ENCODE results near the gene PCBD2. TPM values are rescaled to one million over a fixed set of nuclear protein-coding genes. Genes with fewer than 3 reads are reported as not detected.

PCBD2 gene
- polyA plus RNA-seq, 3 donors, result 9.0 to 12.6 (median 9.0) TPM

GRCh38 chr5:134873494-134873893 lies 31.4 kb upstream of the PCBD2 start:
- Histone ChIP-seq H3K79me2 (ENCODE audit: insufficient read depth, low read length) (peaks cover 37% of the 10 kb centered on the region), H2AFZ (ENCODE audit: insufficient read depth, low read depth, low read length, poor library complexity, severe bottlenecking) (peak overlapping the region; percentile 99), H3K4me1 (ENCODE audit: control insufficient read depth in 1 of 2, insufficient read depth in 2 of 2, low read length in 2 of 2) (peaks cover 13 to 20% of the 10 kb centered on the region in 2 donors), H3K36me3 (replicated peaks in 1 of 2; ENCODE audit: control insufficient read depth in 1 of 2, insufficient read depth in 2 of 2, low read length in 2 of 2) (peaks cover 0 to 3% of the 10 kb centered on the region in 2 donors), H4K20me1 (ENCODE audit: insufficient read depth, low read length) (peaks cover 9% of the 10 kb centered on the region), H3K4me3 (replicated peaks in 1 of 3; ENCODE audit: low read depth in 2 of 3, low read length in 3 of 3) (peak overlapping the region in 2 of 3 experiments; percentile 60 to 77), H3K27ac (ENCODE audit: low read depth in 1 of 2, low read length in 2 of 2) (peak overlapping the region; percentile 81 to 82), H3K9me3 (replicated peaks in 1 of 2; ENCODE audit: control insufficient read depth in 1 of 2, insufficient read depth in 1 of 2, low read length in 2 of 2) (no peaks in the 10 kb centered on the region), H3K9ac (ENCODE audit: insufficient read depth, low read length, poor library complexity, severe bottlenecking) (peak overlapping the region; percentile 89), H3K4me2 (replicated peaks; ENCODE audit: extremely low read depth, low read length, poor library complexity, severe bottlenecking) (peak overlapping the region; percentile 85), H3K27me3 (ENCODE audit: control insufficient read depth in 2 of 2, insufficient read depth in 2 of 2, low read length in 2 of 2) (no peaks in the 10 kb centered on the region)
- 100% methylated on average over 3 of the region's 6 CpGs for WGBS (ENCODE audit: insufficient coverage)
- intact Hi-C loops (cut with micrococcal nuclease), result loop anchor here in 1 of 2 donors (5.0 kb wide), 1 partner anchor 136 kb away; the partner anchor contains the start of gene CAMLG
- Mint-ChIP-seq H3K27ac (peak overlapping the region in 4 of 7 donors; percentile 71 to 93 (median 75)), H3K36me3 (peaks cover 11 to 12% of the 10 kb centered on the region in 2 donors), H3K4me3 (no peak overlapping the region), H3K9me3 (peaks cover 0 to 3% (median 0%) of the 10 kb centered on the region in 7 donors), H3K27me3 (ENCODE audit: low read depth in 3 of 3) (peaks cover 0 to 2% (median 0%) of the 10 kb centered on the region in 3 donors), H3K4me1 (peaks cover 25% of the 10 kb centered on the region)
- TF ChIP-seq CTCF (IDR thresholded peaks at IDR 0.05), result no peak
- no peak for DNase-seq

GRCh38 chr5:134873987-134874830 lies 30.7 kb upstream of the PCBD2 start, which contains the start of gene TXNDC15:
Gene TXNDC15 (plus strand): TSS chr5:134874371. CDS start chr5:134874428, 57 bp downstream.
- peaks cover 0 to 10% of the 10 kb centered on the region in 2 donors for H3K36me3 ChIP-seq (replicated peaks in 1 of 2; ENCODE audit: control insufficient read depth in 1 of 2, insufficient read depth in 2 of 2, low read length in 2 of 2)
- intact Hi-C loops (cut with micrococcal nuclease), result loop anchor here in 1 of 2 donors (5.0 kb wide), 1 partner anchor 137 kb away; the partner anchor contains the start of gene CAMLG
- H3K4me3 Mint-ChIP-seq, result peak within 1 kb of the TSS; percentile 94 to 96
- H3K4me1 Mint-ChIP-seq, result peaks cover 25% of the 10 kb centered on the region
- H3K9ac ChIP-seq (ENCODE audit: insufficient read depth, low read length, poor library complexity, severe bottlenecking), result peak within 1 kb of the TSS; percentile 89
- H3K79me2 ChIP-seq (ENCODE audit: insufficient read depth, low read length), result peaks cover 44% of the 10 kb centered on the region
- H3K27ac Mint-ChIP-seq, result peak within 1 kb of the TSS; percentile 86 to 96 (median 92)
- H3K4me1 ChIP-seq (ENCODE audit: control insufficient read depth in 1 of 2, insufficient read depth in 2 of 2, low read length in 2 of 2), result peaks cover 13 to 20% of the 10 kb centered on the region in 2 donors
- peak within 1 kb of the TSS; percentile 85 for H3K4me2 ChIP-seq (replicated peaks; ENCODE audit: extremely low read depth, low read length, poor library complexity, severe bottlenecking)
- WGBS (ENCODE audit: insufficient coverage), result 4% methylated on average over 72 of the region's 79 CpGs
- H3K9me3 Mint-ChIP-seq, result peaks cover 0 to 3% (median 0%) of the 10 kb centered on the region in 7 donors
- H3K9me3 ChIP-seq (replicated peaks in 1 of 2; ENCODE audit: control insufficient read depth in 1 of 2, insufficient read depth in 1 of 2, low read length in 2 of 2), result no peaks in the 10 kb centered on the region
- DNase-seq, result peak; percentile 76 to 88 (median 80)
- H3K27ac ChIP-seq (ENCODE audit: low read depth in 1 of 2, low read length in 2 of 2), result peak within 1 kb of the TSS; percentile 81 to 82
- no peak for TF ChIP-seq CTCF (IDR thresholded peaks at IDR 0.05)
- H3K4me3 ChIP-seq (replicated peaks in 1 of 3; ENCODE audit: low read depth in 2 of 3, low read length in 3 of 3), result peak within 1 kb of the TSS; percentile 60 to 77 (median 77)
- no peaks in the 10 kb centered on the region for H3K27me3 ChIP-seq (ENCODE audit: control insufficient read depth in 2 of 2, insufficient read depth in 2 of 2, low read length in 2 of 2)
- H3K36me3 Mint-ChIP-seq, result peaks cover 17% of the 10 kb centered on the region in 2 donors
- peaks cover 0 to 2% (median 0%) of the 10 kb centered on the region in 3 donors for H3K27me3 Mint-ChIP-seq (ENCODE audit: low read depth in 3 of 3)
- H2AFZ ChIP-seq (ENCODE audit: insufficient read depth, low read depth, low read length, poor library complexity, severe bottlenecking), result peak within 1 kb of the TSS; percentile 99
- H4K20me1 ChIP-seq (ENCODE audit: insufficient read depth, low read length), result peaks cover 17% of the 10 kb centered on the region

Measured in CD14-positive monocyte (primary cell).